Activated B cell treated with CpG ODN at 0.5 μM for 24 hours (primary cell): ENCODE results near the gene CNNM2. TPM values are rescaled to one million over a fixed set of nuclear protein-coding genes. Genes with fewer than 3 reads are reported as not detected.

Experiments
- ATAC-seq: fragments of 200-7000 bp; cut with Tn5 transposase; one replicate; pipeline ENCODE4 v1.10.0; 2021; ENCODE audit warnings: low read depth, mild to moderate bottlenecking, moderate library complexity
- CTCF ChIA-PET: fragments of 350-600 bp; sonication (Branson Sonifier 250); formaldehyde crosslinking; loops from one replicate; lab custom pipeline; 2021; ENCODE audit warnings: antibody characterized with exemption; lab: Charles Lee
- POLR2A ChIA-PET: fragments of 350-600 bp; sonication (Branson Sonifier 250); formaldehyde crosslinking; loops from one replicate; lab custom pipeline; 2021; ENCODE audit warnings: antibody characterized with exemption; lab: Charles Lee
- DNase-seq: peaks from one replicate; pipeline ENCODE4 v3.0.0; 2022
- H3K27ac Mint-ChIP-seq: one replicate; pipeline ENCODE4 v1.8.0; 2020; ENCODE audit warnings: mixed read lengths
- H3K27me3 Mint-ChIP-seq: one replicate; pipeline ENCODE4 v1.8.0; 2021; ENCODE audit warnings: mixed read lengths
- H3K36me3 Mint-ChIP-seq: one replicate; pipeline ENCODE4 v1.8.0; 2021; ENCODE audit warnings: low read depth, mixed read lengths
- H3K4me1 Mint-ChIP-seq: one replicate; pipeline ENCODE4 v1.8.0; 2021; ENCODE audit warnings: mixed read lengths
- H3K4me3 Mint-ChIP-seq: one replicate; pipeline ENCODE4 v1.8.0; 2020; ENCODE audit warnings: mild to moderate bottlenecking, mixed read lengths
- H3K9me3 Mint-ChIP-seq: one replicate; pipeline ENCODE4 v1.8.0; 2020; ENCODE audit warnings: mixed read lengths
- CTCF ChIP-seq: fragments of 200-600 bp; IDR thresholded peaks from one replicate; pipeline ENCODE4 v1.8.0; 2022; ENCODE audit warnings: antibody characterized with exemption, mild to moderate bottlenecking
- intact Hi-C: fragments of 100-400 bp; cut with micrococcal nuclease; formaldehyde crosslinking; loops from one replicate; pipeline ENCODE4 v1.15.1; 2024
- total RNA-seq: library from RNA; stranded (reverse); gene quantifications from 2 replicates; pipeline ENCODE4 v1.2.3, GENCODE V29; 2022

The CNNM2 gene
- total RNA-seq, 1 donor from 2014 or later: 7.3 TPM

GRCh38 chr10:103041391-103041790 is 123.3 kb downstream of the CNNM2 start:
- ATAC-seq (no peak), DNase-seq (no peak)
- H3K36me3 Mint-ChIP-seq: no peaks in the 10 kb centered on the region
- POLR2A ChIA-PET: no interaction called here
- peaks cover 15% of the 10 kb centered on the region for H3K4me1 Mint-ChIP-seq
- no peak overlapping the region for H3K4me3 Mint-ChIP-seq
- H3K9me3 Mint-ChIP-seq: no peaks in the 10 kb centered on the region
- no peaks in the 10 kb centered on the region for H3K27me3 Mint-ChIP-seq
- intact Hi-C loops: no loop called here
- H3K27ac Mint-ChIP-seq: no peak overlapping the region
- no peak for TF ChIP-seq CTCF
- CTCF ChIA-PET: no interaction called here

- Mint-ChIP-seq H3K36me3 (no peaks in the 10 kb centered on the region), H3K27me3 (no peaks in the 10 kb centered on the region), H3K4me1 (peaks cover 15% of the 10 kb centered on the region), H3K4me3 (no peak overlapping the region), H3K9me3 (no peaks in the 10 kb centered on the region), H3K27ac (no peak overlapping the region)
- CTCF ChIA-PET: no interaction called here
- TF ChIP-seq CTCF: no peak
- ATAC-seq (no peak), DNase-seq (no peak)
- POLR2A ChIA-PET: no interaction called here
- intact Hi-C loops: no loop called here
These were observed 124.0 kb downstream of the CNNM2 start for GRCh38 chr10:103042129-103042528.

GRCh38 chr10:103042908-103043307 is 124.8 kb downstream of the CNNM2 start:
- no peaks in the 10 kb centered on the region for H3K27me3 Mint-ChIP-seq
- H3K4me1 Mint-ChIP-seq: peaks cover 15% of the 10 kb centered on the region
- intact Hi-C loops: no loop called here
- CTCF ChIA-PET: no interaction called here
- no peak for TF ChIP-seq CTCF
- ATAC-seq (no peak), DNase-seq (no peak)
- H3K36me3 Mint-ChIP-seq: no peaks in the 10 kb centered on the region
- no peak overlapping the region for H3K27ac Mint-ChIP-seq
- no peak overlapping the region for H3K4me3 Mint-ChIP-seq
- no peaks in the 10 kb centered on the region for H3K9me3 Mint-ChIP-seq
- POLR2A ChIA-PET: no interaction called here

GRCh38 chr10:103044942-103045489 is 126.9 kb downstream of the CNNM2 start:
- DNase-seq: no peak
- Mint-ChIP-seq H3K27me3 (no peaks in the 10 kb centered on the region), H3K36me3 (peaks cover 5% of the 10 kb centered on the region), H3K27ac (no peak overlapping the region), H3K4me1 (peaks cover 15% of the 10 kb centered on the region), H3K4me3 (no peak overlapping the region), H3K9me3 (no peaks in the 10 kb centered on the region)
- TF ChIP-seq CTCF: no peak
- intact Hi-C loops: no loop called here
- ATAC-seq: no peak
- CTCF ChIA-PET: no interaction called here
- POLR2A ChIA-PET: no interaction called here

- DNase-seq (no peak), ATAC-seq (no peak)
- ChIA-PET CTCF (no interaction called here), POLR2A (no interaction called here)
- no peak for TF ChIP-seq CTCF
- Mint-ChIP-seq H3K4me1 (peaks cover 15% of the 10 kb centered on the region), H3K27me3 (no peaks in the 10 kb centered on the region), H3K4me3 (no peak overlapping the region), H3K9me3 (no peaks in the 10 kb centered on the region), H3K36me3 (peaks cover 10% of the 10 kb centered on the region), H3K27ac (no peak overlapping the region)
- intact Hi-C loops: no loop called here
These were observed 127.9 kb downstream of the CNNM2 start for GRCh38 chr10:103045961-103046360.
